GM12892 (cell line): ENCODE results near the gene MED26.

Experiments
- DNase-seq: peaks from one replicate; pipeline ENCODE4 v3.0.0; 2011; ENCODE audit not compliant: insufficient read length
- FAIRE-seq: peaks from 2 replicates; lab custom pipeline; 2011; peaks lifted over from hg19 to GRCh38; lab: Jason Lieb, UNC
- POLR2A ChIP-seq: IDR thresholded peaks from 2 replicates; pipeline ENCODE4 v1.6.1; 2011; ENCODE audit warnings: low read depth, low read length, control low read depth
- POLR2AphosphoS5 ChIP-seq: IDR thresholded peaks from 2 replicates; pipeline ENCODE4 v1.6.1; 2011; ENCODE audit warnings: low read depth, low read length, control low read depth
- TAF1 ChIP-seq: IDR thresholded peaks from 2 replicates; pipeline ENCODE4 v1.6.1; 2011; ENCODE audit warnings: low read depth, mild to moderate bottlenecking, control low read depth, low read length, borderline replicate concordance

The MED26 gene

DNA sequence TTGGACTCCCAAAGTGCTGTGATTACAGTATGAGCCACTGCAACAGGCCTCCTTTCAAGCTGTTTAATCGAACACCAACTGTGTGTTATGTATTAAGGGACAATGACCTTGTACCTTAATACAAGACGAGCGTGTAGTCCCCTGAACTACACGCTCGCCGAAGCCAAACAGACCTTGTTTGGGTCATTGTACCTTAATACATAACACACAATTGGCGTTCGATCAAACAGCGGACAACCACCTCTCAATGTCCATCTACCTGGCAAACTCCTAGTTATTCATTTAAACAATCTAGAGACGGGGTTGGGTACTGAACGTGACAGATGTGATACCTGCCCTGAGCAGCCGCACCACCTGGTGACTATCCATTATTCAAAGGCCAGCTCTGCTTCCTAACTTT, 87.1 kb downstream of the MED26 start:
- DNase-seq (no peak), FAIRE-seq (no peak)
- TF ChIP-seq TAF1 (no peak), POLR2A (no peak), POLR2AphosphoS5 (no peak)

DNA sequence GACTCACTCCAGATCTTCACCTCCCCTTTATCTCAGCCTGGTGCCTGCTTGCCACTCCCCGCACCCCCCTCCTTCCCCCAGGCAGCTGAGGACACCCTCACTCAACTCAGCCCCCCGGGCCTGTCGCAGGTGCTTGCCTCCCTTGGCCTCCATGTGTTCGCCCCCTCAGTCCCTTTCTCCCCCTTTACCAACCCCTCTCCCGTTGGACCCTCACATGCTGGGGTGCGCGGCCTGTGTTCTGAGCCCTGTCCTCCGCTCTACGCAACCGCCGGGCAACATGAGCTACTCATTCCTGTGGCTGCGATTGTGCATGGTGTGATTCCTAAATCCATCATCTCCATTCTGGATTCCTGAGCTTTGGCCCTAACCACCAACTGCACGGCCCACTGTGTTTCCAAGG, 90.9 kb downstream of the MED26 start:
- TF ChIP-seq TAF1, result no peak
- no peak for TF ChIP-seq POLR2A
- TF ChIP-seq POLR2AphosphoS5, result no peak
- no peak for DNase-seq
- no peak for FAIRE-seq

DNA sequence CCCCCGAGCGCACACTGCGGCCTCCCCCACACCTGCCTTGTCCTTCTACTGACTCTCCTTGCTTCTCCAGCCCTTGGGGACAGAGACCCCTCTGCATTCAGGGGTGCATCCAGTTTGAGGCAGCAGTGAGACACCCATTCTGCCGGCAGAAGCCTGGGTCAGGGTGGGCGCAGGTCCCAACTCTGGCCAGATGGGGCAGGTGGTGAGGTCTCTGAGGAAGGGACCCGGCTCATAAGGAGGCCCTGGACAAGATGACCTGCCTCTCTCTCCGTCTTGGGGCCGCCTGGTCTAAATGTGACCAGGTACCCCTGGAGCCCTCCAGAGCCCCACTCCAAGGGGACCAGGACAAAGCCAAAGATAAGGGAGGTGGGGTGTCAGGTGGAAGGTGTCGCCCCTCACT, 91.9 kb downstream of the MED26 start:
- no peak for FAIRE-seq
- no peak for DNase-seq
- TF ChIP-seq POLR2A (no peak), TAF1 (no peak), POLR2AphosphoS5 (no peak)

DNA sequence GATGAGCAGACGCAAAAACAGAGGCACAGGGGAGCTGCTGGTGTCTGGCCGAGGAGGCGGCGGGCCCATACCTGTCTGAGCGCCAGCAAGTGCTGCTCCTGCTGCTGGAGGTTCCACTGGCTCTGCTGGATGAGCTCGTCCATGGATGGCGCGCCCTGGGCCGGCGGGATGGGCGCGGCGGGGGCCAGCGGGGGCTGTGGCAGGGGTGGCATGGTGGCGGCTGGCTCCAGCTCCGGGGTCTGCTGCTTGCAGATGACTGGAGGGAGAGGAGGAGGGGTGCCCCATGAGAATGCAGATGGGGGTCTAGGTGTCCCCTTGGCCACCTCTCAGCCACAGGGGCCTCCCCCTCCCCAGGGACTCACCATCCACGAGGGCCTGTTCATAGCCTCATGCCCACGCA, 92.6 kb downstream of the MED26 start:
- no peak for DNase-seq
- no peak for FAIRE-seq
- TF ChIP-seq POLR2A, result no peak
- no peak for TF ChIP-seq TAF1
- no peak for TF ChIP-seq POLR2AphosphoS5

DNA sequence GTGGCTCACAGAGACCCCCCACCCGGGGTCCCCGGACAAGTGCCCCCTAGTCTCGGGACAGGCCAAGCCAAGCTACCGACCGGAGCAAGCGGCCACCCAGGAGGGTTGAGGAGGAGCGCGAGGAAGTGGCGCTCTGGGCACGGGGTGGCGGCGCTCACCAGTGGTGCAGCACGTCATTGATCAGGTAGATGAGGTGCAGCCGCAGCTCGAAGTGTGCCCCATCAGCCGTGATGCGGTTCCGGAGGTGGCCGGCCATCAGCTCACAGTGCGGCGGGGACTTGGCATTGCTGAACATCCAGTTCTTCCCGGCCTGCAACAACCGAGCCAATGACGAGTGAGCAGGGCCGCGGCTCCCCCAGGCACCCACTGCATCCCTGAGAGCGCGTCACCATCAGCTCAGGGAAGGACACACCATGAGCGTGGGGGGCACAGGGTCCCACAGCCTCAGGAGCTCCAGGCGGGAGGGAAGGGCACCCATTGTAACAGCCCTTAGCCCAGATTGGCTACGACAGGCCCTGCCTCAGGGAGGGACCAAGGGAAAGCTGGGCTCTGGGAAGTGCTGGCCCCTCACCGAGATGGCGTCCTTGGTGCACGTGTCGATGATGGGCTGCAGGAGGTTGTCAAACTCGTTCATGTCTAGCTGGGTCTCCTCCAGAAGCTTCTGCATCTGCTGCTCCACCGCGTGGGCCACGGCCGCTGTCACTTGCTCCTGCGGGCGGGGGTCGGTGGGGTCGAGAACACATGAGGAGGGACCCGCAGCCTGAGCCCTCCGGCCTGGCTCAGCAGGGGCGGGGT, 95.4 kb downstream of the MED26 start:
- DNase-seq (no peak), FAIRE-seq (no peak)
- TF ChIP-seq POLR2A (no peak), TAF1 (no peak), POLR2AphosphoS5 (no peak)

DNA sequence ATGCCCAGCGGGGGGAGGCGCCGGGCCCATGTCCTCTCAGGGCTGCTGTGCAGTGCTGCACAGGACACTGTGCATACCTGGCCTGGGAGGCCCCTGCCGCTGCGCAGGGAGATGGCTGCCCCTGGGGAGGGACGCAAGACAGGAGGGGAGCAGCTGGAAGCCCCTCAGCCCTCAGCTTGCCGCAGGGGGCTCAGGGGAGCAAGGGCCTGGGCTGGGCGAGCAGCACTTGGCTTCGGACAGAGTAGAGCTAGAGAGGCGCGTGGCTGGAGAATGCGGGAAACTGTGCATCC, 96.7 kb downstream of the MED26 start:
- DNase-seq, result no peak
- no peak for FAIRE-seq

GRCh38 chr19:16530540-16531379, 97.2 kb downstream of the MED26 start:
- TF ChIP-seq POLR2AphosphoS5 (no peak), POLR2A (no peak), TAF1 (no peak)
- no peak for DNase-seq
- no peak for FAIRE-seq

More for the DNA sequence above, 96.7 kb downstream of the MED26 start:
- TF ChIP-seq POLR2AphosphoS5 (no peak), POLR2A (no peak), TAF1 (no peak)

DNA sequence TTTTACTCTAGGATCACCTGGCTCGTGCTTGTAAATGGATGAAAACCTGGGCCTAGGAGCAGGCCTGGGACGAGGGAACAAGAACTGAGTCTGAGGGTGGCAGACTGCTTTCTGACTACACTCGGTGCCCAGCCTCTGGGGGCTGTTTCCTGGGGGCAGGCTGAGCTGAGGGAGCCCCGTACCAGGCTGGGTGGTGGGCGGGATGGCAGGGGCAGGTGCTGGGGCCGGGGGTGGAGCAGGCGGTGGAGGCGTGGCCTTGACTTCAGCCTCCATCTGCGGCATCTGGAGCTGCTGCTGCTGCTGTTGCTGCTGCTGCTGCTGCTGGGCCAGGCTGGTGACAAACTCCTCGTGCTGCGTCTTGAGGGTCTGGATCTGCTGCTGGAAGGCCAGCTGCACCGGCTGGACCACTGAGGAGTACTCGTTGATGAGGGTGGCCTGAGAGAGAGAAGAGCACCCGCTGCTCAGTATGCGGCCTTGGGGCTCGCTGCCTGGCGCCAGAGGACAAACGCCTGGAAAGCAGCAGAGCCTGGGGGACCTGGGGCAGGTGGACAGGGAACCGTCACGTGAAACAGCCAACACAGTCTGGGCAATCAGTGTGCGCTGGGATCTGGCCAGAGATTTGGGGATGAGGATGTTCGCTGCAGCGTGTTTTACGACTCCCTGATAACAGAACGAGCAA, 98.4 kb downstream of the MED26 start:
- DNase-seq (no peak), FAIRE-seq (no peak)
- TF ChIP-seq POLR2AphosphoS5, result no peak
- TF ChIP-seq TAF1, result no peak
- no peak for TF ChIP-seq POLR2A

- TF ChIP-seq TAF1, result no peak
- no peak for TF ChIP-seq POLR2A
- TF ChIP-seq POLR2AphosphoS5, result no peak
- DNase-seq, result no peak
- FAIRE-seq, result peak; percentile 14
Observed at GRCh38 chr19:16527971-16528521, 100.0 kb downstream of the MED26 start.

- FAIRE-seq (no peak), DNase-seq (no peak)
- no peak for TF ChIP-seq POLR2AphosphoS5
- no peak for TF ChIP-seq POLR2A
- TF ChIP-seq TAF1, result no peak
Observed at GRCh38 chr19:16527334-16527935, 100.6 kb downstream of the MED26 start.
